Kidney (tissue), 14 donors: ENCODE results near the gene IMMT. TPM values are rescaled to one million over a fixed set of nuclear protein-coding genes. Genes with fewer than 3 reads are reported as not detected.

Source experiments
- DNase-seq, 5 donors: peaks; one replicate each; pipeline ENCODE4 v3.0.0-alpha.2; 2013 to 2020
- FAIRE-seq: peaks from 2 replicates; lab custom pipeline; 2012; peaks lifted over from hg19 to GRCh38; lab: Jason Lieb, UNC
- H3K27ac ChIP-seq, 2 donors: one replicate each; pipeline ENCODE4 v1.7.0; 2013; ENCODE audit warnings: low read depth in 2 of 2, low read length in 2 of 2, inconsistent platforms in 1 of 2
- H3K27me3 ChIP-seq: one replicate; pipeline ENCODE4 v1.7.1; 2013; ENCODE audit warnings: low read length, inconsistent platforms; ENCODE audit not compliant: control insufficient read depth, insufficient read depth
- H3K36me3 ChIP-seq, 3 donors: one replicate each; pipeline versions ENCODE4 v1.7.0 to v1.7.1; 2013; ENCODE audit warnings: low read length in 3 of 3, control low read depth in 1 of 3, inconsistent platforms in 1 of 3; ENCODE audit not compliant: insufficient read depth in 3 of 3, control insufficient read depth in 2 of 3
- H3K4me1 ChIP-seq, 3 donors: one replicate each; pipeline versions ENCODE4 v1.7.0 to v1.7.1; 2013; ENCODE audit warnings: low read length in 3 of 3, inconsistent platforms in 1 of 3, low read depth in 1 of 3; ENCODE audit not compliant: control insufficient read depth in 2 of 3, insufficient read depth in 2 of 3
- H3K4me3 ChIP-seq, 3 donors: one replicate each; pipeline versions ENCODE4 v1.7.0 to v1.8.1; 2013; ENCODE audit warnings: low read length in 3 of 3, control low read depth in 1 of 3, inconsistent platforms in 1 of 3
- H3K9ac ChIP-seq, 3 donors: one replicate each; pipeline versions ENCODE4 v1.7.0 to v1.7.1; 2013; ENCODE audit warnings: low read length in 3 of 3, control low read depth in 1 of 3, inconsistent platforms in 1 of 3
- H3K9me3 ChIP-seq, 3 donors: one replicate each; pipeline versions ENCODE4 v1.7.0 to v1.7.1; 2013; ENCODE audit warnings: low read length in 3 of 3, control low read depth in 1 of 3, inconsistent platforms in 1 of 3; ENCODE audit not compliant: control insufficient read depth in 2 of 3, insufficient read depth in 1 of 3
- intact Hi-C: fragments of 100-400 bp; cut with DNase I; formaldehyde crosslinking; loops from one replicate; pipeline ENCODE4 v1.11.1; 2022
- polyA plus RNA-seq: library from polyadenylated mRNA; stranded (reverse); fragments of 350-450 nt; fragmentation: Illumina TruSeq; extraction: RNeasy Lipid Tissue Mini Kit (QIAGEN cat#74804); gene quantifications from one replicate; pipeline ENCODE4 v1.2.3, GENCODE V29; 2014; ENCODE audit warnings: low read depth, low replicate concordance; ENCODE audit not compliant: insufficient read depth
- total RNA-seq: library from RNA; stranded (reverse); fragmentation: NEBNext Ultra II Directional; extraction: Animal tissue kit (Norgen Biotek cat#: 25700); gene quantifications from one replicate; pipeline ENCODE4 v1.2.1, GENCODE V29; 2021
- TF ChIP-seq, protein P1 (sequence below): IDR thresholded peaks from 3 replicates; pipeline ENCODE4 v1.5.1; 2012; ENCODE audit warnings: mild to moderate bottlenecking, moderate library complexity, borderline replicate concordance; ENCODE audit not compliant: insufficient read depth; ENCODE audit errors: extremely low read depth
- donor health status: control.
- donor health status: control.
- donor health status: control.
- donor health status: control.
- donor health status: control.
- donor health status: DM: yes; HTN: yes; CAD: no.
- donor health status: Normal renal cell carcinoma (clear cell type).

The IMMT gene
- total and polyA plus RNA-seq, 2 donors from 2014 or later: 74.0 to 113 TPM

DNA sequence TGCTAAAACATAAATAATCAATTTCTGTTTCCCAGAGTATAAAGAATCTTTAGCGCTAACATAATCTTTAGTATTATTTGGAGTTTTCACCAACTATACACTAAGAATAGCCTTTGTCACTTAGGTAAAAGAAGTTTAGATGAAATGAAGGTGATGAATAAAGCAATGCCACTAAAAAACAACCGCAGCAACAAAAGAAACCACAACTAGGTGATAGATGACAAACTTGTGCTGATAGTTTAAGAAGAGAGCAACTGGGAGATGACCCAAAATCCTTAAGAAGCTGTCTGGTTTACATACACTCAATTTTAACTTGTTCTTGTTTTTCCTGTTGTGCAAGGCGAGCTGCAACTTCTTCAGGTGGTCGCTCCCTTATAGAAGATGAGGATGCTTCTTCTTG lies 24.8 kb downstream of the IMMT start:
- H3K9me3 ChIP-seq: no peaks in the 10 kb centered on the region
- H3K4me3 ChIP-seq: no peak overlapping the region
- no peaks in the 10 kb centered on the region for H3K4me1 ChIP-seq
- H3K27me3 ChIP-seq: no peaks in the 10 kb centered on the region
- peaks cover 8 to 17% (median 12%) of the 10 kb centered on the region in 3 donors for H3K36me3 ChIP-seq
- DNase-seq (no peak), FAIRE-seq (no peak)
- TF ChIP-seq, protein P1, sequence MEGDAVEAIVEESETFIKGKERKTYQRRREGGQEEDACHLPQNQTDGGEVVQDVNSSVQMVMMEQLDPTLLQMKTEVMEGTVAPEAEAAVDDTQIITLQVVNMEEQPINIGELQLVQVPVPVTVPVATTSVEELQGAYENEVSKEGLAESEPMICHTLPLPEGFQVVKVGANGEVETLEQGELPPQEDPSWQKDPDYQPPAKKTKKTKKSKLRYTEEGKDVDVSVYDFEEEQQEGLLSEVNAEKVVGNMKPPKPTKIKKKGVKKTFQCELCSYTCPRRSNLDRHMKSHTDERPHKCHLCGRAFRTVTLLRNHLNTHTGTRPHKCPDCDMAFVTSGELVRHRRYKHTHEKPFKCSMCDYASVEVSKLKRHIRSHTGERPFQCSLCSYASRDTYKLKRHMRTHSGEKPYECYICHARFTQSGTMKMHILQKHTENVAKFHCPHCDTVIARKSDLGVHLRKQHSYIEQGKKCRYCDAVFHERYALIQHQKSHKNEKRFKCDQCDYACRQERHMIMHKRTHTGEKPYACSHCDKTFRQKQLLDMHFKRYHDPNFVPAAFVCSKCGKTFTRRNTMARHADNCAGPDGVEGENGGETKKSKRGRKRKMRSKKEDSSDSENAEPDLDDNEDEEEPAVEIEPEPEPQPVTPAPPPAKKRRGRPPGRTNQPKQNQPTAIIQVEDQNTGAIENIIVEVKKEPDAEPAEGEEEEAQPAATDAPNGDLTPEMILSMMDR: no peak
- H3K27ac ChIP-seq: no peak overlapping the region
- no peak overlapping the region for H3K9ac ChIP-seq
- intact Hi-C loops: no loop called here

DNA sequence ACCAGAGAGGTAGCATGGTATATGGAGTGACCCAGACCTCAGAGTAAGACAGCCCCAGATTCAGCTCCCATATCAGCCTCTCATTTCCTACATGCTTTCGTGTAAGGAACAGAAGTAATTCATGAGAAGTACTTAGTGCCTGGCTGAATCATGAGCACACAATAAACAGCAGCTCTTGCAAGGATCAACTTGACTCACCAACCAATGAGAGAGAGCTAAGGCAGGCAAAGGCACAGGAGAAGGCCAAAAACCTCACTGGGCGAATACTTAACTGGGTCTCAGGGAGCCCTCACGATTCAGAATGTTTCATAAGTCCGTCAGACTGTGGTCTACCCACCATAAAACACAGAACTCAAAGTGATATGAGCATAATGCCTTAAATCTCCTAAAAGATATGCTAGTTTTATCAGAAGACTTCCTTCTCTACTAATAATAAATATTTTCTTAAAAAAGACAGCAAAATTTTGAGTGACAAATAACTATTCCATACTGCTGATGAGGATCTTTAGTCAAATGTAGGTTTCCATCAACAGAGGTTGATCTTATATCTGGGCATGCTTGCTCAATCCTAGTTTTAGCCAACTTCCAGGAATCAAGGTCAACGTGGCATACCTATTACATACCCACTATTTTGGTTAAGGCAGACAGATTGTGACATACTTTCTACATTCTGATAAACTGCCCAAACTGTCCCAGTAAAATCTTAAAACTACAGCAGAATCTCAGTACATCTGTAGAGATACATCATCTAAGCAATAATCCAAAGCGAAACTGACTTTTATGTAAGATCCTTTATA lies 34.9 kb downstream of the IMMT start:
- Histone ChIP-seq H3K9ac (no peak overlapping the region), H3K4me3 (no peak overlapping the region), H3K36me3 (peaks cover 2 to 45% (median 21%) of the 10 kb centered on the region in 3 donors), H3K9me3 (no peaks in the 10 kb centered on the region), H3K4me1 (no peaks in the 10 kb centered on the region), H3K27ac (no peak overlapping the region), H3K27me3 (no peaks in the 10 kb centered on the region)
- FAIRE-seq (no peak), DNase-seq (no peak)
- intact Hi-C loops: no loop called here
- TF ChIP-seq, protein P1: no peak

DNA sequence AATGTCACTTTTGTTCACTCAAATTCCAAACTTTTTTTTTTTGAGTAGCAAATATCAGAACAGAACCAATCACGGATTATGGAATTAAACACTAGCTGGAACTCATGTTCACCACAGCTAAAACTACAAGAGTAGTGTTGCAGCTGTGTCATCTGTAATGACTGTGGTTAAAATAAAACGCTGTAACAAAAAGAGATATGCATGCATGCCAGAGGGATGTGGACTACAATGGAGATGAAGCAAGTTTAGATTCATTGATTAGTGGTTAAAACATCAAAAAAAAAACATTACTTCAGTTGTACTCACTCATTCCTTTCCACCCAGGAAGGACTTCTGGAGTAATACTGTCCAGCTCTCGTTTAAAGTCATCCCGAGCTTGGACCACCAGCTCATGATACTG lies 37.0 kb downstream of the IMMT start:
- TF ChIP-seq, protein P1: no peak
- H3K4me1 ChIP-seq: no peaks in the 10 kb centered on the region
- intact Hi-C loops: no loop called here
- no peak for FAIRE-seq
- no peak overlapping the region for H3K27ac ChIP-seq
- DNase-seq: no peak
- no peak overlapping the region for H3K9ac ChIP-seq
- no peaks in the 10 kb centered on the region for H3K27me3 ChIP-seq
- H3K36me3 ChIP-seq: peaks cover 0 to 46% (median 13%) of the 10 kb centered on the region in 3 donors
- no peaks in the 10 kb centered on the region for H3K9me3 ChIP-seq
- H3K4me3 ChIP-seq: no peak overlapping the region
